K562 (cell line): ENCODE measurements around the gene METAP1D. TPM values are rescaled to one million over a fixed set of nuclear protein-coding genes. Genes with fewer than 3 reads are reported as not detected.

ENCODE experiments used
- BRCA1 ChIP-seq, 2 experiments: fragments of 450-650 bp in 1 of 2; sonication (generic) in 1 of 2; formaldehyde crosslinking in 1 of 2; IDR thresholded peaks; 2 replicates each; pipeline versions ENCODE4 v1.5.0 to v1.6.1; 2017 to 2020; ENCODE audit warnings: mild to moderate bottlenecking in 1 of 2, missing genetic modification reagents in 1 of 2
- CBFA2T2 ChIP-seq: fragments of 450-650 bp; conservative IDR thresholded peaks from 2 replicates; pipeline ENCODE4 v1.6.1; 2017; ENCODE audit warnings: mild to moderate bottlenecking
- DDX20 ChIP-seq: fragments of 450-650 bp; IDR thresholded peaks from 2 replicates; pipeline ENCODE4 v1.6.1; 2016; ENCODE audit warnings: missing genetic modification characterization, low read depth, mild to moderate bottlenecking, missing compliant biosample characterization, moderate library complexity
- EP400 ChIP-seq: fragments of 450-650 bp; IDR thresholded peaks from 2 replicates; pipeline ENCODE4 v1.6.1; 2017; ENCODE audit warnings: antibody characterized with exemption, mild to moderate bottlenecking, moderate library complexity
- ERF ChIP-seq: fragments of 450-650 bp; formaldehyde crosslinking; IDR thresholded peaks from 2 replicates; pipeline ENCODE4 v1.4.0; 2020; ENCODE audit warnings: mild to moderate bottlenecking, mixed read lengths
- FOXJ3 ChIP-seq: sonication (generic); formaldehyde crosslinking; IDR thresholded peaks from 2 replicates; pipeline ENCODE4 v1.4.0; 2020; ENCODE audit warnings: mild to moderate bottlenecking, missing genetic modification reagents
- MITF ChIP-seq: IDR thresholded peaks from 2 replicates; pipeline ENCODE4 v1.6.1; 2014; ENCODE audit warnings: antibody characterized with exemption
- MLLT1 ChIP-seq, 2 experiments: fragments of 450-650 bp; IDR thresholded peaks; 2 replicates each; pipeline ENCODE4 v1.6.1; 2016
- NFRKB ChIP-seq: fragments of 450-650 bp; IDR thresholded peaks from 2 replicates; pipeline ENCODE4 v1.6.1; 2016; ENCODE audit warnings: low read depth
- SNRNP70 ChIP-seq: fragments of 200-400 bp; formaldehyde crosslinking; optimal IDR thresholded peaks from 2 replicates; pipeline ENCODE3; 2017; ENCODE audit warnings: low read depth, low read length
- U2AF2 ChIP-seq: fragments of 200-400 bp; formaldehyde crosslinking; optimal IDR thresholded peaks from 2 replicates; pipeline ENCODE3; 2017; ENCODE audit warnings: low read depth, mild to moderate bottlenecking, low read length
- YY1 ChIP-seq, 3 experiments: IDR thresholded peaks; 2 replicates each; pipeline ENCODE4 v1.6.1; 2011; ENCODE audit warnings: low read length in 2 of 3, mild to moderate bottlenecking in 2 of 3, moderate library complexity in 2 of 3, borderline replicate concordance in 1 of 3, control low read depth in 1 of 3, low read depth in 1 of 3; ENCODE audit not compliant: insufficient read depth in 3 of 3, insufficient replicate concordance in 2 of 3, control insufficient read depth in 1 of 3, insufficient read length in 1 of 3; ENCODE audit errors: extremely low read depth in 1 of 3
- ZNF174 ChIP-seq: fragments of 250-450 bp; sonication (Bioruptor Pico); IDR thresholded peaks from 2 replicates; pipeline ENCODE4 v1.4.0; 2020; ENCODE audit warnings: mild to moderate bottlenecking
- ZNF408 ChIP-seq: fragments of 250-450 bp; sonication (Bioruptor Pico); IDR thresholded peaks from 2 replicates; pipeline ENCODE4 v1.4.0; 2020; ENCODE audit warnings: low read depth, mild to moderate bottlenecking, moderate library complexity
- ZNF583 ChIP-seq: fragments of 250-450 bp; sonication (Bioruptor Pico); IDR thresholded peaks from 2 replicates; pipeline ENCODE4 v1.4.0; 2020
- ZNF699 ChIP-seq: fragments of 250-450 bp; sonication (Bioruptor Pico); IDR thresholded peaks from 2 replicates; pipeline ENCODE4 v1.8.0; 2021; ENCODE audit warnings: mild to moderate bottlenecking, moderate library complexity; ENCODE audit not compliant: insufficient replicate concordance
- polyA plus RNA-seq, 8 experiments: library from polyadenylated mRNA; depleted of rRNA in 4 of 8; stranded (reverse) in 5 of 8; unstranded in 3 of 8; fragments of >200 nt; fragmentation: Nextera tagmentation in 2 of 8; fragmentation: Illumina TruSeq in 1 of 8; extraction: Ambion mirVana in 2 of 8; extraction: Trizol in 1 of 8; gene quantifications; 2 replicates each; pipeline versions ENCODE4 v1.2.1 to v1.2.3, GENCODE V29; 2011 to 2014; ENCODE audit warnings: inconsistent platforms in 1 of 8, missing spikeins in 1 of 8
- total RNA-seq, 7 experiments: library from RNA; depleted of rRNA in 6 of 7; stranded (reverse); fragments of >200 nt in 6 of 7; fragmentation: Illumina TruSeq in 2 of 7; extraction: Trizol in 2 of 7; gene quantifications; 2 replicates each; pipeline versions ENCODE4 v1.2.1 to v1.2.3, GENCODE V29; 2011 to 2021; ENCODE audit warnings: low replicate concordance in 1 of 7
- TF ChIP-seq, protein P1 (sequence below): sonication (generic); formaldehyde crosslinking; IDR thresholded peaks from 2 replicates; pipeline ENCODE4 v1.8.0; 2023; ENCODE audit warnings: mild to moderate bottlenecking, missing genetic modification reagents
- TF ChIP-seq, protein P2 (sequence below): fragments of 450-650 bp; formaldehyde crosslinking; IDR thresholded peaks from 2 replicates; pipeline ENCODE4 v1.4.0; 2020; ENCODE audit warnings: mild to moderate bottlenecking, mixed read lengths

The METAP1D gene
- total and polyA plus RNA-seq, 9 of the 15 experiments (the other 6 are each of a cell fraction or from before 2014, with no cell fraction given) = 8.0 to 23.4 (median 15.7) TPM

GRCh38 chr2:171999604-172000469, at the start of gene METAP1D (continued):
- TF ChIP-seq MLLT1 (IDR thresholded peaks at IDR 0.05) (peak in 1 of 2 experiments; percentile 42; a peak in 1 of 4 replicates), EP400 (peak; percentile 100), SNRNP70 (no peak), U2AF2 (no peak), YY1 (IDR thresholded peaks at IDR 0.05; ENCODE audit: borderline replicate concordance in 1 of 3, control insufficient read depth in 1 of 3, extremely low read depth in 1 of 3, insufficient read depth in 3 of 3, insufficient read length in 1 of 3, insufficient replicate concordance in 2 of 3, low read depth in 1 of 3, low read length in 2 of 3) (peak; percentile 98 to 100 (median 99)), NFRKB (peak; percentile 97), CBFA2T2 (peak; percentile 72), DDX20 (tag) (no peak), ERF (0 out of 2 replicates have a peak, but pooled peaks have one; percentile 51), ZNF583 (CRISPR knock-in tag) (peak; percentile 74; the same call in 1 of the 2 replicates), ZNF174 (no peak), BRCA1 (IDR thresholded peaks at IDR 0.05) (no peak), BRCA1 (CRISPR knock-in tag; IDR thresholded peaks at IDR 0.05) (no peak), ZNF699 (CRISPR knock-in tag) (no peak), ZNF408 (CRISPR knock-in tag) (no peak), FOXJ3 (no peak), MITF (peak; percentile 72; the same call in 1 of the 2 replicates)
- TF ChIP-seq, protein P1, sequence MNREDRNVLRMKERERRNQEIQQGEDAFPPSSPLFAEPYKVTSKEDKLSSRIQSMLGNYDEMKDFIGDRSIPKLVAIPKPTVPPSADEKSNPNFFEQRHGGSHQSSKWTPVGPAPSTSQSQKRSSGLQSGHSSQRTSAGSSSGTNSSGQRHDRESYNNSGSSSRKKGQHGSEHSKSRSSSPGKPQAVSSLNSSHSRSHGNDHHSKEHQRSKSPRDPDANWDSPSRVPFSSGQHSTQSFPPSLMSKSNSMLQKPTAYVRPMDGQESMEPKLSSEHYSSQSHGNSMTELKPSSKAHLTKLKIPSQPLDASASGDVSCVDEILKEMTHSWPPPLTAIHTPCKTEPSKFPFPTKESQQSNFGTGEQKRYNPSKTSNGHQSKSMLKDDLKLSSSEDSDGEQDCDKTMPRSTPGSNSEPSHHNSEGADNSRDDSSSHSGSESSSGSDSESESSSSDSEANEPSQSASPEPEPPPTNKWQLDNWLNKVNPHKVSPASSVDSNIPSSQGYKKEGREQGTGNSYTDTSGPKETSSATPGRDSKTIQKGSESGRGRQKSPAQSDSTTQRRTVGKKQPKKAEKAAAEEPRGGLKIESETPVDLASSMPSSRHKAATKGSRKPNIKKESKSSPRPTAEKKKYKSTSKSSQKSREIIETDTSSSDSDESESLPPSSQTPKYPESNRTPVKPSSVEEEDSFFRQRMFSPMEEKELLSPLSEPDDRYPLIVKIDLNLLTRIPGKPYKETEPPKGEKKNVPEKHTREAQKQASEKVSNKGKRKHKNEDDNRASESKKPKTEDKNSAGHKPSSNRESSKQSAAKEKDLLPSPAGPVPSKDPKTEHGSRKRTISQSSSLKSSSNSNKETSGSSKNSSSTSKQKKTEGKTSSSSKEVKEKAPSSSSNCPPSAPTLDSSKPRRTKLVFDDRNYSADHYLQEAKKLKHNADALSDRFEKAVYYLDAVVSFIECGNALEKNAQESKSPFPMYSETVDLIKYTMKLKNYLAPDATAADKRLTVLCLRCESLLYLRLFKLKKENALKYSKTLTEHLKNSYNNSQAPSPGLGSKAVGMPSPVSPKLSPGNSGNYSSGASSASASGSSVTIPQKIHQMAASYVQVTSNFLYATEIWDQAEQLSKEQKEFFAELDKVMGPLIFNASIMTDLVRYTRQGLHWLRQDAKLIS (CRISPR knock-in tag) = 0 out of 2 replicates have a peak, but pooled peaks have one; percentile 45
- TF ChIP-seq, protein P2, sequence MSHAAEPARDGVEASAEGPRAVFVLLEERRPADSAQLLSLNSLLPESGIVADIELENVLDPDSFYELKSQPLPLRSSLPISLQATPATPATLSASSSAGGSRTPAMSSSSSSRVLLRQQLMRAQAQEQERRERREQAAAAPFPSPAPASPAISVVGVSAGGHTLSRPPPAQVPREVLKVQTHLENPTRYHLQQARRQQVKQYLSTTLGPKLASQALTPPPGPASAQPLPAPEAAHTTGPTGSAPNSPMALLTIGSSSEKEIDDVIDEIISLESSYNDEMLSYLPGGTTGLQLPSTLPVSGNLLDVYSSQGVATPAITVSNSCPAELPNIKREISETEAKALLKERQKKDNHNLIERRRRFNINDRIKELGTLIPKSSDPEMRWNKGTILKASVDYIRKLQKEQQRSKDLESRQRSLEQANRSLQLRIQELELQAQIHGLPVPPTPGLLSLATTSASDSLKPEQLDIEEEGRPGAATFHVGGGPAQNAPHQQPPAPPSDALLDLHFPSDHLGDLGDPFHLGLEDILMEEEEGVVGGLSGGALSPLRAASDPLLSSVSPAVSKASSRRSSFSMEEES = peak; percentile 97
